Ovary (tissue), 3 donors: ENCODE results near the gene KRT86.

Experiments used
- CTCF ChIP-seq, 3 donors: fragments of 450-650 bp in 2 of 3; fragments of 200-600 bp in 1 of 3; IDR thresholded peaks; one replicate each; pipeline versions ENCODE4 v1.5.1 to v1.8.0; 2016 to 2022; ENCODE audit warnings: antibody characterized with exemption in 3 of 3, mild to moderate bottlenecking in 1 of 3
- EP300 ChIP-seq: sonication (generic); formaldehyde crosslinking; IDR thresholded peaks from one replicate; pipeline ENCODE4 v1.6.1; 2017; ENCODE audit warnings: antibody characterized with exemption
- donor health status: DM: no; HTN: no; CAD: no.

- TF ChIP-seq EP300 (no peak), CTCF (IDR thresholded peaks at IDR 0.05) (no peak)
Observed at GRCh38 chr12:52295663-52296062, 21.2 kb downstream of the KRT86 start.
